GM10266 (cell line): ENCODE measurements around the gene PLD6.

ENCODE experiments used
- DNase-seq: peaks from one replicate; pipeline ENCODE4 v3.0.0; 2012; ENCODE audit errors: extremely low spot score
- TF ChIP-seq, protein P1 (sequence below): IDR thresholded peaks from 2 replicates; pipeline ENCODE4 v1.5.1; 2012; ENCODE audit warnings: mild to moderate bottlenecking, low read depth; ENCODE audit not compliant: control insufficient read depth, insufficient read depth; ENCODE audit errors: missing control alignments

Gene PLD6

DNA sequence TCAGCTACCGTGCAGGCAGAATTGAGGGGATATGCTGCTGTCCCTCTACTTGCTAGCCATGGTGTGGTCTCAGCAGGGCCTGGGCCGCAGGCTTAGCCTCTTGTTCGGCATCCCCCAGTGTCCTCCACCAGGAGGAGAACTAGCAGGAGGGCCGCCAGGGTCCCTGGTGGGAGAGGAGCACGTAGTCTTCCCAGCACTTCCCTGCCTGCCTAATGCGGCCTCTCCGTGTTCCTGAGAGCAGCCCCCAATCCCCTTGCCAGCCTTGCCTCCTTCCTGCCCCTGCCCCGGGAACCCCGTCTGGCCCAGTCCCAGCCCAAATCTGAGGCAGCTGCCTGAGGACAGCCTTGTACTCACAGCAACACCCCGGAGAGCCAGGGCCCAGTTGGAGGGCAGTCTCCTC is 38.1 kb downstream of the PLD6 start:
- no peak for DNase-seq
- TF ChIP-seq, protein P1, sequence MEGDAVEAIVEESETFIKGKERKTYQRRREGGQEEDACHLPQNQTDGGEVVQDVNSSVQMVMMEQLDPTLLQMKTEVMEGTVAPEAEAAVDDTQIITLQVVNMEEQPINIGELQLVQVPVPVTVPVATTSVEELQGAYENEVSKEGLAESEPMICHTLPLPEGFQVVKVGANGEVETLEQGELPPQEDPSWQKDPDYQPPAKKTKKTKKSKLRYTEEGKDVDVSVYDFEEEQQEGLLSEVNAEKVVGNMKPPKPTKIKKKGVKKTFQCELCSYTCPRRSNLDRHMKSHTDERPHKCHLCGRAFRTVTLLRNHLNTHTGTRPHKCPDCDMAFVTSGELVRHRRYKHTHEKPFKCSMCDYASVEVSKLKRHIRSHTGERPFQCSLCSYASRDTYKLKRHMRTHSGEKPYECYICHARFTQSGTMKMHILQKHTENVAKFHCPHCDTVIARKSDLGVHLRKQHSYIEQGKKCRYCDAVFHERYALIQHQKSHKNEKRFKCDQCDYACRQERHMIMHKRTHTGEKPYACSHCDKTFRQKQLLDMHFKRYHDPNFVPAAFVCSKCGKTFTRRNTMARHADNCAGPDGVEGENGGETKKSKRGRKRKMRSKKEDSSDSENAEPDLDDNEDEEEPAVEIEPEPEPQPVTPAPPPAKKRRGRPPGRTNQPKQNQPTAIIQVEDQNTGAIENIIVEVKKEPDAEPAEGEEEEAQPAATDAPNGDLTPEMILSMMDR, result no peak

DNA sequence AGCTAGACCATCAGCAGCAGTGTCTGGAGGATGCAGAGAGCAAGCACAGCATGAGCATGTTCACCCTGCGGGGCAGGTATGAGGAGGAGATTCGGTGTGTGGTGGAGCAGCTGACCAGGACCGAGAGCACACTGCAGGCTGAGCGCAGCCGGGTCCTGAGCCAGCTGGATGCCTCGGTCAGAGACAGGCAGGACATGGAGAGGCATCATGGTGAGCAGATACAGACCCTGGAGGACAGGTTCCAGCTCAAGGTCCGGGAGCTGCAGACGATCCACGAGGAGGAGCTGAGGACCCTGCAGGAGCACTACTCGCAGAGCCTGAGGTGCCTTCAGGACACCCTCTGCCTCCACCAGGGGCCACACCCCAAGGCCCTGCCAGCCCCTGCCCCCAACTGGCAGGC is 38.8 kb downstream of the PLD6 start:
- DNase-seq, result no peak
- TF ChIP-seq, protein P1, result no peak

DNA sequence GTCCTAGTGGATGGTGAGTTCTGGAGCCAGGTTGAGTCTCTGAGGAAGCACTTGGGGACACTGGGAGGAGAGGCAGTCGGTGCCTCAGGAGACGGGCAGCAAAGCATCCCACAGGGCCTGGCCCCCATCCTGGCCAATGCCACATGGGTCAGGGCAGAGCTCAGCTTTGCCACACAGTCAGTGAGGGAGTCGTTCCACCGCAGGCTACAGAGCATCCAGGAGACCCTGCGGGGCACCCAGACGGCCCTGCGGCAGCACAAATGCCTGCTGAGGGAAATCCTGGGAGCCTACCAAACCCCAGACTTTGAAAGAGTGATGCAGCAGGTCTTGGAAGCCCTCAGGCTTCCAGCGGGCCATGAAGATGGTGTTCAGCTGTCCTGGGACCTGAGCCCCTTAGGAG is 39.7 kb downstream of the PLD6 start:
- TF ChIP-seq, protein P1, result no peak
- no peak for DNase-seq

DNA sequence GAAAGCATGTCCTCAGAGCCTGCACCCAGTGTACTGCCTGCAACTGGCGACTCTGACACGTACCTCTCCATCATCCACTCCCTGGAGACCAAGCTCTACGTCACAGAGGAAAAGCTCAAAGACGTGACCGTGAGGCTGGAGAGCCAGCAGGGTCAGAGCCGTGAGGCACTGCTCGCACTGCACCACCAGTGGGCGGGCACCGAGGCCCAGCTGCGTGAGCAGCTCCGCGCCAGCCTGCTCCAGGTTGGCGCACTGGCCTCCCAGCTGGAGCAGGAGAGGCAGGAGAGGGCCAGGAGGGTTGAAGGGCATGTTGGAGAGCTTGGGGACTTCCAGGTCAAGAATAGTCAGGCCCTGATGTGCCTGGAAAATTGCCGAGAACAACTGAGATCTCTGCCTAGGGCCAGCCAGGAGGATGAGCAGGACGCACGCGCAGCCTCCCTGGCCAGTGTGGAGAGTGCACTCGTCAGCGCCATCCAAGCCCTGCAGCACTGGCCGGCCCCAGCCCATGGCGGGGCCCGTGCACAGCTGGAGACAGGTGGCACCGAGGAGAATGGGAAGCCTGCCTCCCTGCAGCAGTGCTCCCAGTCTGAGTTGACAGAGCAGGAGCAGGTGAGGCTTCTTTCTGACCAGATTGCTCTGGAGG is 40.3 kb downstream of the PLD6 start:
- TF ChIP-seq, protein P1, result no peak
- DNase-seq, result no peak

DNA sequence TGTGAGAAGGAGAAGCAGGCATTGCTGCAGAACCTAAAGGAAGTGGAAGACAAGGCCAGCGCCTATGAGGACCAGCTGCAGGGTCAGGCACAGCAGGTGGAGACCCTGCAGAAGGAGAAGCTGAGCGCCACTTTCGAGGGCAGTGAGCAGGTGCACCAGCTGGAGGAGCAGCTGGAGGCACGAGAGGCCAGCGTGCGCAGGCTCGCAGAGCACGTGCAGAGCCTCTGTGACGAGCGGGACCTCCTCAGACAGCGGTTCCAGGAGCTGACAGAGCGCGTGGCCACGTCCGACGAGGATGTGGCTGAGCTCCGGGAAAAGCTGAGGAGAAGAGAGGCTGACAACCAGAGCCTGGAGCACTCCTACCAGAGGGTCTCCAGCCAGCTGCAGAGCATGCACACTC is 41.5 kb downstream of the PLD6 start:
- TF ChIP-seq, protein P1, result no peak
- no peak for DNase-seq

DNA sequence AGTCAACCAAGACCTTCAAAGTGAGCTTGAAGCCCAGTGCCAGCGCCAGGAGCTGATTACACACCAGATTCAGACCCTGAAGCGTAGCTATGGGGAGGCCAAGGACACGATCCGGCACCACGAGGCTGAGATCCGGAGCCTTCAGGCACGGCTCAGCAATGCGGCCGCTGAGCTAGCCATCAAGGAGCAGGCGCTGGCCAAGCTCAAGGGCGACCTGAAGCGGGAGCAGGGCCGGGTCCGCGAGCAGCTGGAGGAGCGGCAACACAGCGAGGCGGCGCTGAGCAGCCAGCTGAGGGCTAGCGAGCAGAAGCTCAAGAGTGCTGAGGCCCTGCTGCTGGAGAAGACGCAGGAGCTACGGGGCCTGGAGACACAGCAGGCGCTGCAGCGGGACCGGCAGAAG is 42.0 kb downstream of the PLD6 start:
- DNase-seq, result no peak
- TF ChIP-seq, protein P1, result no peak

DNA sequence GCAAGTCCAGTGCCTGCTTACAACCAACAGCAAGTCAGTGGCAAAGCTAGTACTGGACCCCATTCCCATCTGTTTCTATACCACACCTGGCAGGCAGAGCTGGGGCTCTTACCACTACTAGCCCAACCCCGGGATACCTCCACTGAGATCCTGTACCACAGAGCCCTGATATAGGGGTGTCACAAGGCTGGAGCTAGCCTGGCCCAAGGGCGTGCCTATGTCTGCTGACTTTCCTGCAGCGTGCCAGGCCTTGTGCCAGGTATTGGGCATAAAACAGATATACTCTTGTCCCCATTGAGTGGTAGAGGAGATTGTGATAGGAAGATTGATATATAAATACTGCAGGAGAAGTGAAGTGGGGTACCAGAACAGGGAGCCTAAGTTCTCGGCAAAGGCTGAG is 44.4 kb downstream of the PLD6 start:
- no peak for DNase-seq
- TF ChIP-seq, protein P1, result no peak
